ENCODE data around the gene METTL23.
A peak's percentile ranks its signal among the peaks of the same experiment; 100 is the strongest.
"Not testable (repeated sequence)": the region's sequence is repeated elsewhere in the genome, so short reads cannot be mapped to it uniquely, and the experiment has no call there.

METTL23 gene

DNA sequence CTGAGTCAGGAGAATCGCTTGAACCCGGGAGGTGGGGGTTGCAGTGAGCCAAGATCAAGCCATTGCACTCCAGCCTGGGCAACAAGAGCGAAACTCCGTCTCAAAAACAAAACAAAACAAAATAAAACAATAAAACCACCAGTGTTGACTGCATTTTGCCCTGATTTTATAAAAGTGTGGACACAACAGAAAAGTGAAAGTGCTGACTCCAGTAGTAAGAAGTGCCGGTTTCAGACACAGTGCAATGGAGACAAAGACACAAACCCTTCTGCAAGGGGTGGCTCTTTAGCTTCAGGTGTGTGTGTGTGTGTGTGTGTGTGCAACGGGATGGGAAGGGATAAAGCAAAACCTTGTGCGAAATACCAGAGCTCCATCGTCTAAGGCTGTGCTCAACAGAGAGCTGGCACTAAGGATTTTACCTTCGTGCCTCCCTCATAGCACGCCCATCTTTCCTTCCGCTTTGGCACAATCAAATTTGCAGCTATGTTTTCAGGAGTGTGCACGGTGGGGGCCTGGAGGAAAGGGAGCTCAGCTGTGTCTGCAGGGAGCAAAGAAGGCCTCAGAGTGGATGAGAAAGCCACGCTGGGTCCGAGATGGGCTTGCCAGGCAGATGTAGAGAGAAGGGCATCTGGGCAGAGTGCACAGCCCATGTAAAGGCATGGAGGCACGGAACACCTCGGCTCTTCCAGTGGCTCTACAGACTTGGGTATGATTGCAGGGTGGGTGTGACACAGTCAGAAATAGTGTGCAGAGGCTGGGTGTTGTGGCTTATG lies 31.4 kb upstream of the METTL23 start:
- DNase-seq: no peak

DNA sequence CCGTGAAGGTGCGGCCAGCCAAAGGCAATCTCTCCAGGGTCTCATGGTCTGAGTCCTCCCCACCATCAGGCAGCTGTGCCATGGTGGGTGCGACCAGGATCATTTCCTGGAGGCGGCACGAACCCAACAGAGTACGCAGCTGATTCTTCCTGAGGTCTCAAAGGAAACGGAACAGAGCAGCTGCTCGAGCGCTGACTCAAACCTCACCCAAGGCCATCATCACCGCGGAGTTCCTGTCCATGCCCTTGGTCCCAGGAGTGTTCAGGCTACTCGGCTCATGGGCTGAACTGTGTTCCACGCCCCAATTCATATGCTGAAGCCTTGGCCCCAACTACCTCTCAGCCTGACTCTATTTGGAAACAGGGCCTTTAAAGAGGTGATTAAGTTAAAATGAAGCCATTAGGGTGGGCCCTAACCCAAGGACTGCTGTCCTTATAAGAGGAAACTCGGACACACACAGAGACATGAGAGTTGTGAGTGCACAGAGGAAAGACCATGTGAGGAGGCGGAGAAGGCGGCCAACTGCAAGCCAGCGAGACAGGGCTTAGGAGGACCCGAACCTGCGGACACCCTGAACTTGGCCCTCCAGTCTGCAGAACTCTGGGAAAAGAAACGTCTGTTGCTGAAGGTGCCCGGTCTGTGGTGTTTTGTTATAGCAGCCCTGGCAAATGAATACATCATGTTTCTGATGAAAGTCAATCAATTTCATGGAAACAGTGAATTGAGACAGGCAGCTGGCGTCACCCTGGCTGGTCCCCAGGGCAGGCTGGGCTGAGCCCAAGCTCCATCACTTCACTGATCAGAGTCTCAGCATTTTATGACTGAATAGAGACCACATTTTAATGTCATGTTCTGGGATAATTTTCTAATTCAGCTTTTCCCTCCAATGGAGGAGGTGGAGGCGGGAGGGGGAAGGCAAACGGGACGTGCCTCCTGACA lies 29.6 kb upstream of the METTL23 start:
- peak; percentile 49 for DNase-seq

DNA sequence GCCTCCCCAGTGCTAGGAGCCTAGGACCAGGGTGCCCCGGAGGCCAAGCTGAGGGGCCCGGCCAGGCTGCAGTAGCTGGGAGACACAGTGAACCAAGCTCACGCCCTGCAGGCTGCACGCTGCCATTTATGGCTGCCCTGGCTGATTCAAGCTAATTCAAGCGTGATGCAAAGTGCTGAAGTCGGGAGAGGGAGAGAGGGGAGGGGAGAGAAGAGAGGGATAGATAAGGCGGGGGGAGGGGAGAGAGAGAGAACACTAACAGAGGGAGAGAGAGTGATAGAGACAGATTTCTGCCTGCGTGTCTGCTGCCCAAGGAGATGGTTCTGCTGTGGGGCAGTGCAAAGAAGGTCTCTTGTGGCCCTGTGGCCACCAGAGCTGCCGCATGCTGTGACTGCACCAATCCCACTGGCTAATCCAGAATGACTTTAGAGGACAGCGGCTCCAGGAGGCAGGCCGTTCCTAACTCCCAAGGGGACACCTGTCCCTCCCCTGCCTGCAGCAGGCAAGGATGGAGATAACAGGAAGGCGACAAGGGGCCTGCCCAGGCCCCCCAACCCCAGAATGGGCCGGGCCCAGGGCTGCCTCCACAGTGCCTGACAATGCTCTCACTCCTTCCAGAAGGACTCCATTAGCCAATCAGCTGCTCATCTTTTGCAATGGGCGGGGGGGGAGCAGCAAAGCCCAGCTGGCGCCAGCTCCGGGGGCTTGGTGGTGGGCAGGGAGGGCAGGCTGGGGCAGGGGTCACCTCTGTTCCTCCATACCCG lies 28.8 kb upstream of the METTL23 start:
- DNase-seq: peak; percentile 37

DNA sequence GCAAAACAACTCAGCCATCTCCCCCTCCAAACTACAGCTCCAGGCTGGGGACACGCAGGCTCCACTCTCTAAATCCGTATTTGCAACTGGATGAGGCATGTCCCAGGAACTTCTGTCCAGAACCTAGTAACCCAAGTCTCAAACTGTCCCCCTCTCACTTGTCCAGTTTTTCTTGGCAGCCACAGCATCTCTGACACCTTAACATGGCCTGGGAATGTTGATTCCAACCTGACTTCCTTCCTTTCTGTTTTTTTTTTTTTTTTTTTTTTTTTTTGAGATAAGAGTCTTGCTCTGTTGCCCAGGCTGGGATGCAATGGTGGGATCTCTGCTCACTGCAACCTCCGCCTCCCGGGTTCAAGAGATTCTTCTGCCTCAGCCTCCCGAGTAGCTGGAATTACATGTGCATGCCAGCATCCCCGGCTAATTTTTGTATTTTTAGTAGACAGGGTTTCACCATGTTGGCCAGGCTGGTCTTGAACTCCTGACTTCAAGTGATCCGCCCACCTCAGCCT lies 28.1 kb upstream of the METTL23 start:
- DNase-seq: not testable (repeated sequence)

DNA sequence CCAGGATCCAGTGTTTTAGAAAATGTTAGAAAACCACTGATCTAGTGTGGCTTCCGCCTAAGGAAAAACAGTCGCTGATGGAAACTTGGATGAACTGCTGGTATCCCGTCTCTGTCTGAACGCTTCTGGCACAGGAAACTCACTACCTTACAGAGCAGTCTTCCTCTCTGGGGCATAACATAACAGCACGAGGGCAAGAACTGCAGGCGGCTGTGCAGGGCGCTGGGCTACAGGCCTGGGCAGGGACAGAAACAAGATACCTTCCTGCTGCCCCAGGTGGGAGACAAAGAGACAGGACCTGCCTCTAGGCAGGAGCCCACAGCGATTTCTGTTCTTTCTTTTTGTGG lies 26.4 kb upstream of the METTL23 start:
- peak; percentile 55 for DNase-seq

DNA sequence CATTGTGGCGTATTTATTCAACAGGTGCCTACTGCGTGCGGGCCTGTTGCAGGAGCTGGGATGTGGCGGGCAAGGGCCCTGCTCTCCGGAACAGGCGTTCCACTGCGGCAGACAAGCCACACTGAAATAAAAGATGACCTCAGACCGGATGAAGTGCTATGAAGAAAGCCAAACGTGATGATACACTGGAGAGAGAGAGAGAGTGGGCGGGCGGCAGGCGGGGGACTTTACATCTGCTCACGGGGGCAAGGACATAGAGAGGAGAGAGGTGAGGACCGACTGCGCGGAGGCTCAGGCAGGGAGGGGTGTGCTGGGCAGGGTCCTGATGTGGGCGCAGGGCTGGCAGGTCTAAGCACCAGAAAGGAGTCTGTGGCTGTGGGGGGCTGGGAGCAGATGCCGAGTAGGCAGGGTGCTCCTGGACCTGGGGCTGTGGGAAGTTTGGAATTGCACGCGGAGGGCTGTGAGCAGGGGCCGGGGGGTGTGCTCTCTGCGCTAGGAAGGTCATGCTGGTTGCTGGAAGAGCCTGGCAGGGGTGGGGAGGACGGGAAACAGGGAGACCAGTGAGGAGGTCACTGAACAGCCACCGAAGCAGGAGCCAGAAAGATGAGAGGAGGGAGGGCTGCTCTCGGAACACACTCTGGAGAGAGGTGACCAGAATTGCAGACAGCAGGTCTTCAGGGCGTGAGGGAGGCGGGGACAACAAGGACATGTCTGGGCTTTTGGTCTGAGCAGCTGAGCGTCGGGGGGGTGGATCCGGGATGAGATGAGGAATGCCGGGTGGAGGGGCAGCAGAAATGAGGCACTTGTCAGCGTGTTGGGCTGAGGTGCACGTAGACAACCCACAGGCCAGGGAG lies 25.8 kb upstream of the METTL23 start:
- DNase-seq: peak; percentile 85

DNA sequence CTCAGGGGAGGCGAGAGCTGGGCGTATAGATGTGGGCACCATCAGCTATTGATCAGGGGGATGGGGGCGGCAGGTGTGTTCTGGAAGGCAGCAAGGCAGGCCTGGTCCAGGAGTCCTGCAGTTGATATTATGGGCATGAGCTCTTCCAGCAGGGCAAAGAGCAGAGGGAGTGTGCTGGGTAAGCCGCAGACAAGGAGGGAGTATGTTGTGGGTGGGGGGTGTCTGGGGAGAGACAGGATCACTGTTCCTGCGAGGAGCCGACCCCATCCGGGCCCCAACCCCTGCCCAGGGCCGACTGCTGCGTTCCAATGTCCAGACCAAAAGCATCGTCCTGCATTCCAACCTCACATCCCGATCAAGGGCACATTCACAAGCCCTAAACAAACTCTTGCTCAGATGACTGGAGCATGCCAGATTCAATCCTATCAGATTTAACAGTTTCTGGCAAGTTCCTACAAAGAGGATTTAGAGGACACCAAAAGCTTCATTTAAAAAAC lies 25.1 kb upstream of the METTL23 start:
- peak; percentile 43 for DNase-seq

DNA sequence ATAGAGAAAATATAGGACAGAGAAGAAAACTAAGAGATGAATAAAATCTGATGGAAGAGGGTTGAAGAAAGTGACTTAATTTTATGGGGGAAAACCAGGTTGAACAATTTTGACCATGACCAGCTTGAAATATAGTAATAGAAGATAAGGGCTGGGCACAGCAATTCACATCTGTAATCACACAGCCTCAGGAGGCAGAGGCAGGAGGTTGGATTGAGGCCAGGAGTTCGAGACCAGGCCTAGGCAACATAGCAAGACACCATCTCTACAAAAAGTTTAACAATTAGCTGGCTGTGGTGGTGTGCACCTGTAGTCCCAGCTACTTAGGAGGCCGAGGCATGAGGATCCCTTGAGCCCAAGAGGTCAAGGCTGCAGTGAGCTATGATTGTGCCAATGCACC lies 24.6 kb upstream of the METTL23 start:
- no peak for DNase-seq

DNA sequence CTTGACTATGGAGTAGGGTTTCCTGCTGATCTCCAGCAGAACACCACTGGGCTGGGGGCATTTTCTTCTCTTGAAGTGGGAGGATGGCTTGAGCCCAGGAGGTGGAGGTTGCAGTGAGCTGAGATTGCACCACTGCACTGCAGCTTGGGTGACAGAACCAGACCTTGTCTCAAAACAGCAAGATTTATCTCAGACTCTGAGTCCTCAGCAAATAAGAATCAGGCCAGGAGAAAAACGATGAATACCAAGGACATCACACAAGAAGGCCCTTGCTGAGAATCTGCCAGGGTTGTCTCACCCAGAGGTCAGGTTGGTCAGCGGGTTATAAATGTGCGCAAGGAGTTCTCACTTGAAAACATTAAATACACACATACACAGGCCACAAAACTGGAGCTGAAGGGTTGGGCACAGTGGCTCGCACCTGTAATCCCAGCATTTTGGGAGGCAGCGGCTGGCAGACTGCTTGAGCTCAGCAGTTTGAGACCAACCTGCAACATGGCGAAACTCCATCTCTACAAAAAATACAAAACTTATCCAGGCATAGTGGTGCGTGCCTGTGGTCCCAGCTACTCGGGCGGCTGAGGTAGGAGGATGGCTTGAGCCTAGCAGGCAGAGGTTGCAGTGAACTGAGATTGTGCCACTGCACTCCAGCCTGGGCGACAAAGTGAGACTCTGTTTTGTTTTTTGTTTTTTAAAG lies 23.6 kb upstream of the METTL23 start:
- no peak for DNase-seq

DNA sequence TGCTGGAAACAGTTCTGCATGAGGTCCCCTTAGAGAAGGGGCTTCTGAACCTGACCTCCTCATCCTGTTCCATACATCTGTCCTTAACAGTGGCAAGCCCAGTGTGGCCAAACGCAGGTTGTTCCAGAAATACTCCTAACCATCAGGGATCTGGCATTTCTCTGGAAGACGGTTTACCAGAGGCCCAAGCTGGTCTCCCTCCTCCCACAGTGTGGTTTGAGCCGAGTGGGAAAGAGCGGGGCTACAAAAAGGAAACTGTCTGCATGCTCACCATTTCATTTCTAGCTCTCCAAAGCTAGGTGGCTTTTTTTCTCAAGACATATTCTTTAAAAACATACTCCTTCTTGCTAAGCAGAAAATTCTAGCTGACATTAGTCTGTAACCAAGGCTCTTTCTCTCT lies 21.8 kb upstream of the METTL23 start:
- peak; percentile 38 for DNase-seq

DNA sequence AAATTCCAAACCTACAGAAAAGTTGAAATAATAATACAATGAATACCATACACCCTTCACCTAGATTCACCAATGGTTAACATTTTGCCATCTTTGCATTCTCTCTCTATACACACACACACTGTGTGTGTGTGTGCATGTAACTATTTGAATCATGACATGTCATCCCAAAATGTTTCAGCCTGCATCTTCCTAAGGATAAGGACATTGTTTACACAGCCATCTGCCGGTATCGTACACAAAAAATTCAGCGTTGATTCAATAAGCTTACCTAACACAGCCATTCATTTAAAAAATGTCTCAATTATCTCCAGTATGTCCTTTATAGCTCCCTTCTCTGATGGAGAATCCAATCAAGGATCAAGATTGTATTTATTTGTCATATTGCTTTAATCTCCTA lies 19.8 kb upstream of the METTL23 start:
- no peak for DNase-seq

DNA sequence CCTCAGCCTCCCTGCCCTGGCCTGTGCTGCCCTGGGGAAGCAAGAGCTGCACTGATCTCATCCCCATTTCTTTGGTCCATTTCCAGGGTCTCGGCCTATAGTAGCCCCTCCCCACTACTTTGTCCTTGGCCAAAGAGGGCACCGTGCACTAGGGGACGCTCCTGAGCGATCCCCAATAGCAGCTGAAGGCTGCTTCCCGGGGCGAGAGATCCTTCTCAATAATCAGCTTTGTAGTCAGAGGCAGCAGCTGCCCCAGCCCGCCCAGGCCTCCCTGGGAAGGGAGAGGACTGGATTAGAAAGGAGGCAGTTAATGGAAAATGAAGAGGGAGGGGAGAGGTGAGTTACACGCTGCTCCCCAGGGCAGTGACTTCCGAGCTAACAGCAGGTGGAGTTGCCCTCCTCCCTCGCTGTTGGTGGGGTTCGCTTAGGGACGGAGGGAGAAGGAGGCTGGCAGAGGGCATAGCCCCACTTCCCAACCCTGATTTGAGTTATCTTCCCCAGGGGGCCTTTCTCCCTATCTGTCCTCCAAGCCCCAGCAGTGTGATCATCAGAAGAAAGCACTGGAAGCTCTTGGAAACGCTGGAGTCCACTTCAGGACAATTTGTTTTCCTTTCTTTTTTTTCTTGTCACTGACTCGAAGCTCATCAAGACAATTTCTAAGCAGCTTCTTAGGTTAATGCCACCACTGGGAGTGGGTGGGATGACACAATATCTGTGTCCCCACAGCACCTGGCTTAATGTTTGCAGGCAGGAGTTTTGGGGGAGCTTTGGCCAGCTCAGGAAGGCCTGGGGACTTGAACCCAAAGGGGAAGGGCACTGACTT lies 18.4 kb upstream of the METTL23 start:
- peak; percentile 77 for DNase-seq

DNA sequence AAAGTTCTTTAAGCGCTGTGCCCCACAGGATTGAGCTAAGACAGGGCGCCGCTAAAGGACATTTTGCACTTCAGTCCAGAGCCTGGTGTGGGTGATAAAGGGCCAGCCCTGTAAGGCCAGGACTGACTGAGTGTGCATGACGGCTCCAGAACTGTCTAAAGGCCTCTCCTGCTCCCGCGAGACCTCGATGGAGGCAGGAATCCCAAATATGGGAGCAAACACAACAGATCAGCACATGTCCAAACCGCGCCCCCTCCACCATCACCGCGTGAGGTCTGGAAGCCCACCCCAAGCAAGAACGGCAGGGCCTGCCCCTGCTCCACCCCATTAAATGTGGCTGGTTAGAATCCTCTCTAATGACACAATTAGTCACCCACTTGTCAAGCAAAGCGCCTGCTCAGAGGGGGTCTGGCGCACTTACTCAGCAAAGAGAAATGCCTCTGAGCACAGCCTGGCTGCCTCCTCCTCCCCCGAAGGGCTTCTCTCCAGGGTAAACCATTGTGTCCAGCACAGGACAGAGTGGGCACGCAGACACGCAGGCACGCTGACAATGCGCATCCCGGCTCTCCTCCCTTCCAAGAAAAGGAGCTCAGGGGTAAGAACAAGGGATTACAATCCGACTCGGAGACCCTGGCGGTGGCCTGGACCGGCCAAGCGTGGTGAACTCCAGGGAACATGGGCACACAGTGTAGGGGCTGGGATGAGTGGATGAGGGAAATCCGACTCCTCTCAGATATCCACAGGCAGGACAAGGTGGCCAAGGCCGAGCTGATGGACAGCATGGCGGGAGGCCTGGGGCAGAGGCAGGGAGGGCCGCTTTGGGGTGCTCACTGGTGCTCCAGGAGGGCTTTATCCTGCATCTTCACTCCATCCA lies 17.3 kb upstream of the METTL23 start:
- peak; percentile 86 for DNase-seq

DNA sequence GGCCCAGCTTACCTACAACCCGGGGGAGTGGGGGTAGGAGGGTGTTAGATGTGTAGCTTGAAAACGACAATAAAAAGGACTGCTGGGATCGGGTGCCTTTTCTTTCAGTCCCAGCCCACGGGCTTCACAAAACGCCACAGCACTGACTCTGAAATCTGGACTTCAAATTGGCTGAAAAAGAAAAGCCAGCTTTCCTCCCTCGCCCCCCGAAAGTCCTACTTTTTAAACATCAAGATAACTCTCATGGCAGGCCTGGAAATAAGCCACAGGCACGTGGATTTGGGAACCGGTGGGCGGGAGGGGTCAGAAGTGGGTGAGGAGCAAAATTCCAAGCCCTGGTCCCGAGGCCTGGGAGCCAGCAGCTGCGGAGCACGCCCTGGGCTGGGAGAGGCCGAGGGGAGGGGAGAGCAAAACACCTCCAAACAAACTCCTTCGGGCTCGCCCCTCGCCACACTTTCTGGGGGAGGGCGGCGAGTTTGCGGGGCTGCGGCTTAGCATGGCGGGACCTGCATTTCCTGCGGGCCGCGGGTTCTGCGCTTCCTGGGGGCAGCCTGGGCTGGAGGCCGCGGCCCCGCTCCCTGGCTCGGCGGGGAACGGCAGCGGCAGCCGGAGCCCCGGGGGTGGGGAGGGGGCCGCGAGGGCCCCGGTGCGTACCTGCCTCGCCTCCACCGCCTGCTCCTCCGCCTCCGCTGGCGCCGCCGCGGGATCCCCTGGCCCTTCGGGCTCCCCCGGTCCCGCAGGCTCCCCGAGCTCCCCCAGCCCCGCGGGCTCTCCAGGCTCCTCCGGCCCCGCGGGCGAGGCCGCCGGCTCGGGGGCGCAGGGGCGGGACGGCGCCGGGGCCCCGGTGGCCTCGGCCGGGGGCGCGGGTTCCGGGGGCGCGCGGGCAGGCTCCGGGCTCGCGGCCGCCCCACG lies 16.4 kb upstream of the METTL23 start:
- DNase-seq: peak; percentile 75

DNA sequence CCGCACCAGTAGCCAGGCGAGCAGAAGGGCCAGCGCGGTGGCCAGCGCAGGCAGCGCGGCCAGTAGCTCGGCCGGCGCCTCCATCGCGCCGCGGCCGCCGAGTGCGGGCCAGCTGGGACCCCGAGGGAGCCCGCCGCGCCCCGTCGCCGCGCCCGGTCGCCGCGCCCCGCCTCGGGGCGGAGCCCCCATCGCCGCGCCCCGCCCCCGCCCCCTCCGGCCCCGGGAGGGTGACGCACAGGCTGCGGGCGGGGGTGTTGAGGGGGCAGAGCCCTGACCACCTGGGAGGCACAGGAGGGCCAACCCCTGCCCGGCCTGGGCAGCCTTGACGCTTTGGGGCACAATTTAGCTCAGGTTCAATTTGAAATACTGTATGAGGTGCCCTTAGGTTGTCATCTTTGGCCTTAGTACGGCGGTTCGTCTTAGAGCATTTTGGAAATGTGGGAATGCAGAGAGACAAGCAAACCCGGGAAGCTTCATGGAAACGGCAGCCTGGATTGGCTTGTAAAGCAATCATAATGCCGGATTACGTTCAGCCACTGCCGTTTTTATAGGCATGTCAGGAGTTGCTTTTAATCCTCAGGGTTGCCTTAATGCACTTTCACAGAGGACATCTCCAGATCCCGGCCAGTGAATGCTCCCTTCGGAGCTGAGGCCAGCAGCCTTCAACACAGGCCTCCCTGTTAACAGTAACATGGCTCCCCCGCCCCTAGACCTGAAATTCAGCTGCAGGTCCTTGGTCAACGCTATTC lies 15.6 kb upstream of the METTL23 start, which contains the start of gene MXRA7:
MXRA7 (minus strand) TSS at position 103 of the 749 bp plus-strand sequence; CDS start at position 84, 19 bp downstream.
- peak; percentile 83 for DNase-seq

DNA sequence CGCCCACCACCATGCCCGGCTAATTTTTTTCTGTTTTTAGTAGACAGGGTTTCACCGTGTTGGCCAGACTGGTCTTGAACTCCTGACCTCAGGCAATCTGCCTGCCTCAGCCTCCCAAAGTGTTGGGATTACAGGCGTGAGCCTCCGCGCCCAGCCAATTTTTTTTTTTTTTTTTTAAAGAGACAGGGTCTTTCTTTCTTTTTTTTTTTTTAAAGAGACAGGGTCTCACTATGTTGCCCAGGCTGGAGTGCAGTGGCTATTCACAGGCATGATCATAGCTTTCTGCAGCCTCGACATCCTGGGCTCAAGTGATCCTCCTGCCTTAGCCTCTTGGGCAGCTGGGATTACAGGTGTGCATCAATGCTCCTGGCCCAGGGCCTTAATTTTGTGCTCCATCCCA lies 14.3 kb upstream of the METTL23 start:
- DNase-seq: not testable (repeated sequence)

DNA sequence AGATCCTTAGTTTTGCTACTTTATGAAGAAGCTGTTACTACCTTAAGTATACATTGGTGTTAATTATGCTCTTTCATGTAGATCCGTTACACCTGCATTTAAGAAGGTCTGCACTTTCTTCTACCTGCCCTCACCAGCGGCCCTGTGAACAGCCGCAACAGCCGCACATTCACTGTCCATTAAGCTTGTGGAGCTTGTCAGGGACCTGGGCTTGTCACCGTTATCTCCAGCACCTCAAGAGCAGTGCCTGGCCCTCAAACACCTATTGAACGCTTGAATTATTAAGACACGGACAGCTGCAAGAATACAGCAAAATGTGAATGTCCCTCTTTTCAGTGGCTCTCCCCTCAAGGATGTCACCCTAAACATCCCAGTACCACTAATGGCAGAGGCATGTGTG lies 12.9 kb upstream of the METTL23 start:
- DNase-seq: no peak

Data from right hindlimb (tissue), 1 donor.